ENCODE data around the gene SERTAD2.

SERTAD2 gene

DNA sequence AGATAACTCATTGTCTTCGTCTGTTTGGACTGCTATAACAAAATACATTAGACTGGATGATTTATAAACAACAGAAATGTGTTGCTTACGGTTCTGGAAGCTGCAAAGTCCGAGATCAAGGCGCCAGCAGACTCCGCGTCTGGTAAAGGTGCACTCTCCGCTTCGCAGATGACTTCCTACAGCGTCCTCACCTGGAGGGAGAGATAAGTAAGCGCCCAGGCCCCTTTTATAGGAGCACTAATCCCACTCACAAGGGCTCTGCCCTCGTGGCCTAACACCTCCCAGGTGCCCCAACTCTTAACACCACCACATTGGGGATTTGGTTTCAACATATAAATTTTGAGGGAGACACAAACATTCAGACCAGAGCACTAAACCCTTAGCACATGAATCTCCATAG lies 51.3 kb downstream of the SERTAD2 start:
- Mint-ChIP-seq H3K36me3 (peaks cover 4% of the 10 kb centered on the region), H3K9me3 (peaks cover 8% of the 10 kb centered on the region), H3K4me3 (no peak overlapping the region), H3K27ac (no peak overlapping the region), H3K4me1 (peaks cover 30% of the 10 kb centered on the region)
- ATAC-seq (no peak), DNase-seq (ENCODE audit: low spot score in 2 of 2) (no peak)

DNA sequence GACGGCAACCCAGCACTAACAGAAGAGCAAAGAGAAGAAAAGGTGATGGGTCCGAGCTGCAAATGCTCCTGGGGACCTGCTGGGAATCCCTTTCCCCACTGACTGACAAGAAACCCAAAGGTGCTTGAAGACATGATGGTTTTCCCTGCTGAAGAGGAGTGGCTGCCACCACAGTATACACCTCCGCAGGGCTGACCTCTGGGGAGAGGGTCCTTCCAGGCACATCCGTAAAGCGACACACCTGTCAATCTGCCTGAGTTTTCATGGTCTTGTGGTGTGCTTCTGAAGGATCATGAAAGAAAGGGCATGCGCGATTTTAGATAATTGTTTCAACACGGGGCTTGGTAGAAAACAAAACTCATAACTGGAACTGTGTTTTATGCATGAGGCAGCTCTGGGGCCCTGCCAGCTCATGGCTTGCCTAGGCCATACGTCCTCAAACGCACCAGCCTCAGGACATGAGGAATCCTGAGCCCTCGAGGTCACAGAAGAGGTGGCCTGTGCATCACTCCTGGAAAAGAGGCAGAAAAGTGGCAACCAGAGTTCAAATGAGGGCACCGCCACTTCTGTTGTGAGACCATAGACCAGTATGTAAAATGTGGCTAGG lies 51.8 kb downstream of the SERTAD2 start:
- DNase-seq (ENCODE audit: low spot score in 2 of 2), result no peak
- H3K4me3 Mint-ChIP-seq, result no peak overlapping the region
- H3K9me3 Mint-ChIP-seq, result peaks cover 8% of the 10 kb centered on the region
- peaks cover 24% of the 10 kb centered on the region for H3K4me1 Mint-ChIP-seq
- no peak for ATAC-seq
- peak overlapping the region; percentile 24 for H3K27ac Mint-ChIP-seq
- H3K36me3 Mint-ChIP-seq, result peaks cover 2% of the 10 kb centered on the region

DNA sequence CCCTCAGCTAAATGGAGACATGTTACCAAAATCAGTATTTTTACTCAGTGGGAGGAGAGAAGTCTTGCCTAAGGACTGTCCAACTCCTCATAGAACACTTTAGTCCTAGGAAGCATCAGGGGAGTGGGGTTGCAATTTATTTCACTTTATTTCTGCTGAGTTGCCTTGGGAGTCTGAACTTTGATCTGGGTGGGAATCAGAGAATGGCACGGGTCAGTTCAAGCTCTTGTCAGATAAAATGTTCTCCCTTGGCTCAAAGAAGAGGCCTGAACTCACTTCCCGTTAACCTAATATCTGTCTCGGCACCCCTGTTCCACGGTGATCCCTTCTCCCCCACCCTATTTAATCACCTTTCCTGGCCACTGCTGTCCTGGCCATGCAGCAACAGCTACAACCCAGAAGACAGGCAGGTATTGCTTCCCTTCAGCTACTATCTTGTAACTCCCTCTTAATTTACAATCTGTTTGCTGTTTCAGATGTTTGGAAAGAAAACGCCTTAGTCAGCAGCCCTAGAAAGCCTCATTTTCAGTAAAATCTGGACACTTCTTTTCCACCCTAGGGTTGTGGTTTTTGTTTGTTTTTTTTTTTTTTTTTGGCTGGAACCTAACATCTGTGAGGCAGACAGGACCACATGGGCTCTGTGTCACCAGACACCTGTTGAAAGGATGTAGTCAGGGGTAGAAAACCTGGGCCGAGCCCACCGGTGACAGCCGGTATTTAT lies 52.5 kb downstream of the SERTAD2 start:
- Mint-ChIP-seq H3K9me3 (peaks cover 8% of the 10 kb centered on the region), H3K4me3 (no peak overlapping the region), H3K36me3 (no peaks in the 10 kb centered on the region), H3K4me1 (peaks cover 17% of the 10 kb centered on the region), H3K27ac (peak overlapping the region; percentile 24)
- ATAC-seq (no peak), DNase-seq (ENCODE audit: low spot score in 2 of 2) (no peak)

DNA sequence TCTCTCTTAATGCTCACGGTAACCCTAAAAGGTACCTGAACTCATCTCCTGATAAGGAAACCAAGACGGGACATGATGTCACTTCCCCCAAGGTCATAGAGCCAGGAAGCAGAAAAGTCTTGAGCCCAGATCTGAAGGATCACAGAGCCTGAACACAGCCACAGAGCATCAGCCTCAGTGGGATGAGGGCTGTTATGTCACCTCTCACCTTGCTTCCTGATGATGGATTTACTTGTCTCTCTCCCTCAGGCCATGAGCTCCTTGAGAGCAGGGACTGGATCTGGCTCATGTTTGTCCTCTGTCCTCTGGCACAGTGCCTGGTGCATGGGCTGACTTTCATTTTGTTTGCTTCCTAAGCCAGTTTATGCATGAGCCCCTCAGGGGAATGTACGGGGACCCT lies 54.2 kb downstream of the SERTAD2 start:
- Mint-ChIP-seq H3K4me3 (no peak overlapping the region), H3K4me1 (peaks cover 18% of the 10 kb centered on the region), H3K9me3 (peaks cover 6% of the 10 kb centered on the region), H3K36me3 (peaks cover 7% of the 10 kb centered on the region), H3K27ac (peak overlapping the region; percentile 61)
- no peak for ATAC-seq
- DNase-seq (ENCODE audit: low spot score in 2 of 2), result no peak

DNA sequence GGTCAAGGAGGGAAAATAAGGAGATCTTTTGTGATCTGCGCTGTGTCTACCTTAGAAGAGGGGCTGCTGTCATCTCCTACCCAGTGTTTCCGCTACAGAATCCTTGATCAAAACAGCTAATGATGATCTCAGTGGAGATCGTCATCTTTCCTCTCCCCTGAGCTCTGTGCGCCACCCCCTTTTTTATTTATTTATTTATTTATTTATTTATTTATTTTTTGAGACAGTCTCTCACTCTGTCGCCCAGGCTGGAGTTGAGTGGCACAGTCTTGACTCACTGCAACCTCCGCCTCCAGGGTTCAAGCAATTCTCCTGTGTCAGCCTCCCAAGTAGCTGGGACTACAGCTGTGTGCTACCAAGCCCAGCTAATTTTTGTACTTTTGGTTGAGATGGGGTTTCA lies 55.5 kb downstream of the SERTAD2 start:
- ATAC-seq (no peak), DNase-seq (ENCODE audit: low spot score in 2 of 2) (no peak)
- no peaks in the 10 kb centered on the region for H3K9me3 Mint-ChIP-seq
- peaks cover 21% of the 10 kb centered on the region for H3K4me1 Mint-ChIP-seq
- H3K4me3 Mint-ChIP-seq, result no peak overlapping the region
- peaks cover 20% of the 10 kb centered on the region for H3K36me3 Mint-ChIP-seq
- no peak overlapping the region for H3K27ac Mint-ChIP-seq

DNA sequence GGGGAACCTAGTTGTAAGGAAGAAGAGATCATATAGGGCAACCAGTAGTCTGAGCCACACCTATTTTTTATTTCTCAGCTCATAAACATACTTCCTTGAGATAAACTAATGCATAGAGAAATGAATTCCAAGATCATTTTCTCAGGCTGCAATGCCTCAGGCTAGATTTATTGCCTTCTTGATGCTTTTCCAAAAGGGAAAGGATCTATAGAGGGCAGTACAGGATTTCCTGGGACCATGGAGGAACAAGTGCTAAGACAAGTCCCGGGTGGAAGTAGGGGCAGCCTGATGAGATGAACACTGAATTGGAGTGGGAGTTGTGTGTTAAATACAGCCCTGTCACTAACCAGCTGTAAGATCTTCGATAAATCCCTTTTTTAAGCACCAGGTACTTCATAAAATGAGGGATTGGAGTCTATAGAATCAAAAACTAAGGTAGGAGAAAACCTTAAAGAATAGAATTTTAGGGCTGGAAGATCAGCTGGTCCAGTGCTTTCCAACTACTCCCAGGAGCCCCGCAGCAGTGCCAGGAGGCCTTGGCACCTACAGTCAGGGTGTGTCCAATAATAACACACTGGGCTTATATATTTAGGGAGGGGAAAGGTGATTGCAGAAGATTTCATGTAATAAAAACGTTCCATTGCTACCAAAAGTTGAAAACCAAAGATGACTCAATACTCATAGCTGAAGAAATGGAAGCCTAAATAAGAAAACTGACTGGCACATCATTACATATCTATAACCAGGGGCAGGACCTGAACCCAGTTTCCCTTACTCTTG lies 58.1 kb downstream of the SERTAD2 start:
- H3K9me3 Mint-ChIP-seq, result no peaks in the 10 kb centered on the region
- no peak for ATAC-seq
- no peak overlapping the region for H3K4me3 Mint-ChIP-seq
- H3K36me3 Mint-ChIP-seq, result peaks cover 46% of the 10 kb centered on the region
- peaks cover 26% of the 10 kb centered on the region for H3K4me1 Mint-ChIP-seq
- no peak overlapping the region for H3K27ac Mint-ChIP-seq
- DNase-seq (ENCODE audit: low spot score in 2 of 2), result no peak

DNA sequence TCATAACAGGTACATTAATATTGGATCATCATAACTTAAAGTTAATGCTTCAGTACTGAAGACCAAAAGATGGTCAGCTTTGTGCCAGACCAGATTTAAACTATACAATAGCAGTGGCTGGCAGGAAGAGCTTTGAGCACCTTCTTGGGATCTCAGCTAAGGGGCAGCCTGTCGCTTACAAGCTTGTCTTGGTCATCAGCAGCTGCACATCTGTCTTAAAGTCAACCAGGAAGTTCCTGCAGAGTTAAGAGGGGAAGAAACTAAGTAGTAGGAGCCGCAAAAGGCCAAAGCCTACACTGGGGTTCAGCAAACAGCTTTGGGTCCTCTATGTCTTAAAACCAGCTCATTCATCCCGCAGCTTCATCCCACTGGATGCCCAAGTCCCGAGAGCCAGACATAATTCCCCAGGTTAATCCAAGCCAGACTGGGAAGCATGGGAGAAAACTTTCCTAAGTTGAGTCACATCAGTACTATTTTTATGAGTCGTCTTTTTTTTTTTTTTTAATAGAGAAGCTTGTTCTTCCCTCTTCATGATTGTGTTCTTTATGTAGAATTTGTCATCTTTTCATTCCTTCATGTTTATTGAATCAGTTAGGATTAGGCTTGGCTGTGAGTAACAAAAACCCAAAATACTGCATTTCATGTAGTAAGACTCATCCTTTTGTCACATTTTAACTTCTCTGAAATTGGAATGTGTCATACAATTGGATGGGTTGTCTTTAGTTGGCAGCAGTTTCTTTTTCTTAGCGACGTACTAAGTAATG lies 59.3 kb downstream of the SERTAD2 start:
- Mint-ChIP-seq H3K36me3 (peaks cover 58% of the 10 kb centered on the region), H3K9me3 (no peaks in the 10 kb centered on the region), H3K4me3 (no peak overlapping the region), H3K4me1 (peaks cover 21% of the 10 kb centered on the region), H3K27ac (peak overlapping the region; percentile 63)
- DNase-seq (ENCODE audit: low spot score in 2 of 2), result no peak
- peak; percentile 65 for ATAC-seq

DNA sequence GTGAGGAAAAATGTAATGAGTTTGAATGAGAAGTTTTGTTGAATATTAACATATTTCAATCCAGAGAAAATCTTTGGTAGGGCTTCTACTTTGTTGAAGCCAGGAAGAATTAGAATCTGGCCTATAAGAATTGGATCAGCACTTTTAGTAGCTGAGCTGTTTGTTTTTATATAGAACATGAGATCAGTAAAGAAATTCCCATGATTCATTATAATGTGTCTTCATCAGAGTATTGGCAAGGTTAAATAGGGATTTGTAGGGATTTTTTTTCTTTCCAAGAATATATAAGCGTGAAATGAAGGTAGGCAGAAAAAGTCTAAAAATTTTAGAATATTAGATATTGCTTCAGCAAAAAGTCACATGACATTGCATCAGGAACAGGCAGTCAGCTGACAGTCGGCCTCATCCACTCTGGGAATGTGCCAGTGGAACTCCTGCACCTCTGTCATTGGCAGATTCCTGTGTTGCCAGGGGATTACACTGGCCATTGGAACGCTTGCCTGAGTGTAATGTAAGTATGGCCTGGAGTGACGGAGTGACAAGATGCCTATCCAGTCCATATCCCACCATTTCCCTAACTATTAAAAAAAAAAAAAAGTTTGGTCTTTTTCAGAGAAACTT lies 60.6 kb downstream of the SERTAD2 start:
- H3K4me1 Mint-ChIP-seq, result peaks cover 13% of the 10 kb centered on the region
- H3K36me3 Mint-ChIP-seq, result peaks cover 71% of the 10 kb centered on the region
- DNase-seq (ENCODE audit: low spot score in 2 of 2) (no peak), ATAC-seq (no peak)
- no peak overlapping the region for H3K27ac Mint-ChIP-seq
- no peak overlapping the region for H3K4me3 Mint-ChIP-seq
- H3K9me3 Mint-ChIP-seq, result no peaks in the 10 kb centered on the region

DNA sequence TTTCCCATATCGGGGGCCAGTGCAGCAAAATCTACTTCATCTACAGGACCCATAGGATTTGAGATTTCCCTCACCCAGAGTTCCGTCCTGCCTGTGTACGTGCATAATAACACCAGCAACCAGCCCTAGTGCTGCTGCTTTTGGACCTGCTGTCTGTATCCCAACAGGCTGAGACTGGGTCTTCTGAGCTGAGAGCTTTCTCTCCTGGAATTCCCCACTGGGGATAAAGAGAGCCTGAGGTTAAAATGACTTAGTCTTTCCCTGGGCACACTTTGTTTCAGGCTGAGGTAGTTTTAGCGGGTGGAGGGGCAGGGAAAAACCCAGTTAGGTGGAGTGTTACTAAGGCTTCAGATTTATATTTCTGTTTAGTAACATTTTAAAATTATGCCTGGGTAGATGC lies 62.5 kb downstream of the SERTAD2 start:
- Mint-ChIP-seq H3K4me1 (peaks cover 21% of the 10 kb centered on the region), H3K9me3 (no peaks in the 10 kb centered on the region), H3K27ac (no peak overlapping the region), H3K36me3 (peaks cover 90% of the 10 kb centered on the region), H3K4me3 (no peak overlapping the region)
- ATAC-seq (no peak), DNase-seq (ENCODE audit: low spot score in 2 of 2) (no peak)

DNA sequence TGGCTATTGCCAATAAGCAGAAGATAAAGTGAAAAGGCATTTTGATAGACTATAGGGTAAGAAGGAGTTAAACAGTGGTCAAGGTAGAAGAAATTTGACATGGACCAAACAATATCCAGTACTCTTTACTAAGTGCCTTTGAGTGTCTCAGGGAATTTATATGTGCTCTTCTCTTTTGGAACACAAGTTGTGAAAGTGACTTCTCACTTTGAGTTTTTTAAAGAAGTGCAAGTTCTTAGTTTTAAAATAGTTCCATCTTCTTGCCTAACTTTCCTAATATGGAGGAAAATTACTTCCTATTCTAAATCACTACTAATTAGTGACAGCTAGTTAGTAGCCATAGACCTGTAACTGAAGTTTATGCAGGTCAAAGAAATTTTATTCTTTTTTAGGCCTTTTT lies 66.2 kb downstream of the SERTAD2 start:
- ATAC-seq, result no peak
- H3K9me3 Mint-ChIP-seq, result no peaks in the 10 kb centered on the region
- H3K4me1 Mint-ChIP-seq, result peaks cover 13% of the 10 kb centered on the region
- H3K27ac Mint-ChIP-seq, result no peak overlapping the region
- H3K36me3 Mint-ChIP-seq, result peaks cover 99% of the 10 kb centered on the region
- DNase-seq (ENCODE audit: low spot score in 2 of 2), result no peak
- H3K4me3 Mint-ChIP-seq, result no peak overlapping the region

DNA sequence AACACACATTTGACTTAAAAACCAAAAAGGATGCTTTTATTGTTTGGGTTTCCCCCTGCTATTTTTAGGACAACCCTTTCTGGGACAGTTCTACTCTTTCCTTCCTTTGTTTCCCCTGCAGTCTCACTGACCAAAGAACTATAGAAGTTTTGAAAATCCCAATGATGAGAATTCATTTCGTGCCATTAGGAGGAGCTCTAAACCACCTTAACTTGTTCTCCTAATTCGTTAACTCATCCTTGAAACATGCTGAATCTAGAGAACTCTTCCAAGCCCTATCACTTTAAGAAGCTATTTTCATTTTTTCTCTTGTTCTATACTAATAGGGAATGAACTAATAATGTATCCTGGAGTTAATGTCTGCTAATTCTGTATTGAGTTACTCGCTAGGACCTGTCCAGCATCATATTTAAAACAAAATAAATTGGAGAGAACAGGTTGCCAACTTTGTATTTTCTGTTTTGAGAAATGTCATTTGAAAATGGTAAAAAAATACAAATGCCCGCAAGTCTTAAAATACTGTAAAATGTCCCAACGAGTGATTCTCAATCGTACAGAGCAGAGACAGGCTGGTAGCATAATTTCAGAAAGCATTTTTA lies 66.7 kb downstream of the SERTAD2 start:
- ATAC-seq (no peak), DNase-seq (ENCODE audit: low spot score in 2 of 2) (no peak)
- Mint-ChIP-seq H3K27ac (no peak overlapping the region), H3K36me3 (peaks cover 99% of the 10 kb centered on the region), H3K9me3 (no peaks in the 10 kb centered on the region), H3K4me1 (peaks cover 13% of the 10 kb centered on the region), H3K4me3 (no peak overlapping the region)

DNA sequence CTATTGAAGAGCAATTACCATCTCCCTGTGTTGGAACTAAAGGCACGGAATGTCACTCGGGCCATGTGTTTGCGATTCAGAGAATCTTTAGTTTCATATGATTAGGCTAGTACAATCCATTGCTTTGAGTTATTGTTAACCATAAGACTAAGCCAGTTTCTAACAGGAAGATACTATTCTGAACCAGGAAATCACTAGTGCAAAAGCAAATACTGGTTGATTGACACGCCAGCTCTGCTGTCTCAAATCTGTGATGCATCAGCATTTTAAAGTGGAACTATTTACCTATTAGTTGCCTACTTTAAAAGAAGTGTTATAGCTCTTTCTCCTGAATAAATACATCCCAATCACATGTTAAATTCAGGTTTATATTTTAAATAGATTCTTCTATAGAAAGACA lies 67.7 kb downstream of the SERTAD2 start:
- Mint-ChIP-seq H3K27ac (no peak overlapping the region), H3K4me3 (no peak overlapping the region), H3K36me3 (peaks cover 98% of the 10 kb centered on the region), H3K4me1 (peaks cover 8% of the 10 kb centered on the region), H3K9me3 (no peaks in the 10 kb centered on the region)
- no peak for DNase-seq (ENCODE audit: low spot score in 2 of 2)
- ATAC-seq, result no peak

DNA sequence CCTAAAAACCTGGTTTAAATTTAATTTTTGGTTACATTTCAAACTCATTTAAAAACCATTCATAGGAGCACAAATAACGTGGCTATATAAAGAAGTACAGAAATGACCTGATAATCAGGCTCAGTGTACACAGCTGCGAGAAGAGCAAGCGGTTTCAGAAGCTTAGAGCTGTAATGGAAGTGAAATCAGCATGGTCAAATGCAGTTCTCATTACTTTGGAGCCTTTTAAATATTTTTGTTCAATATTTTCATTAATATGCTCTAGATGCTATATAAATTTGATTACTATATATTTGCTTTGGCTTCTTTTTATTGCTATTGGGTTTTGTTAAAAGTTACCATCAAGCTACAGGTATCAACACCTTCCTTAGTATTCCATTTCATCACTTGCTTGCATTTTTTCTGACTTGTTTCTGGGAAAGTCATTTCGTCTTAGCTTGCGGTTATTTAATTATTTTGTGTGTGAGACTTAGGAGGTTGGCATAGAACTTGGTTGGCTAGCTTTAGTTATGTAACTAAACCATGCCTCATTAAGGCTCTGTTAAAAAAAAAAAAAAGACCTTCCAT lies 70.9 kb downstream of the SERTAD2 start:
- ATAC-seq, result no peak
- H3K36me3 Mint-ChIP-seq, result peaks cover 95% of the 10 kb centered on the region
- no peak overlapping the region for H3K4me3 Mint-ChIP-seq
- H3K4me1 Mint-ChIP-seq, result peaks cover 8% of the 10 kb centered on the region
- H3K27ac Mint-ChIP-seq, result no peak overlapping the region
- no peak for DNase-seq (ENCODE audit: low spot score in 2 of 2)
- H3K9me3 Mint-ChIP-seq, result no peaks in the 10 kb centered on the region

DNA sequence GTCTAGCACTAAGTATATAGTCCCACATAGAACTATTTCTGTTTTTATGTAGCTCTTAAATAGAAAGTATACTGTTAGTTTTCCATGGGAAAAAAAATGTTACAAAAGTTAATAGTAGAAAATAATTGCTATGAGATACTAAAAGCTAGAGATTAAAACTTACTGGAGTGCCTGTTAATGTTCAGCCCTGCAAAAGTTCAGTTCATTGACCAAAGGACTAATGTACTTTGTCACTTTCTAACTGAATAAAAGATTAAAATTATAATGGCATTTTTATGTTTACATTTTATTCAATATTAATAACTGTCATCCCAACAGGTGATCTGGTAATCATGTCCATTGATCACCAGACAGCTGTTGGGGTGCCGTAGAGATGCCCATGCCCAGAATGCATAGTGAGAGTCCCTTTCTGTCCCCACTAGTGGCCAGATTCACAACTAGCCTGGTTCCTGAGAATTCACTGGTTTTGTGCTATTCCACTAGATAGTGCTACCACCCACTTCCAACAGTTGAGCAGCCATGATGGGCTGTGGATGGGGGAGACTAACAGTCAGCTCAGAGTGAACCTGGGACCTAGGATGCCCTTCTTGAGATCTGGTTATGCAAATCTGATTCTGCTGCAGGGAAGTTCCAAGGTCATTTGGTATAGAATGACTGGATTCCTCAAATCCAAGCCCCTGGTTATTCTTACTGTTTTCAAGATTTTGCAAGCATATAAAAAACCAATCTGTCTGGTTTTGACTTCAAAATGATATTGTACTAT lies 71.8 kb downstream of the SERTAD2 start:
- Mint-ChIP-seq H3K27ac (no peak overlapping the region), H3K36me3 (peaks cover 95% of the 10 kb centered on the region)

More for the DNA sequence above, 71.8 kb downstream of the SERTAD2 start:
- Mint-ChIP-seq H3K4me1 (peaks cover 6% of the 10 kb centered on the region), H3K4me3 (no peak overlapping the region), H3K9me3 (no peaks in the 10 kb centered on the region)
- no peak for DNase-seq (ENCODE audit: low spot score in 2 of 2)
- ATAC-seq, result no peak
